ENCODE data around the gene EPAS1. TPM values are rescaled to one million over a fixed set of nuclear protein-coding genes. Genes with fewer than 3 reads are reported as not detected.
"Not testable (repeated sequence)": the region's sequence is repeated elsewhere in the genome, so short reads cannot be mapped to it uniquely, and the experiment has no call there.

Gene EPAS1
- polyA plus RNA-seq, 1 of the 3 experiments (the other 2 are of a cell fraction): 69.2 TPM

DNA sequence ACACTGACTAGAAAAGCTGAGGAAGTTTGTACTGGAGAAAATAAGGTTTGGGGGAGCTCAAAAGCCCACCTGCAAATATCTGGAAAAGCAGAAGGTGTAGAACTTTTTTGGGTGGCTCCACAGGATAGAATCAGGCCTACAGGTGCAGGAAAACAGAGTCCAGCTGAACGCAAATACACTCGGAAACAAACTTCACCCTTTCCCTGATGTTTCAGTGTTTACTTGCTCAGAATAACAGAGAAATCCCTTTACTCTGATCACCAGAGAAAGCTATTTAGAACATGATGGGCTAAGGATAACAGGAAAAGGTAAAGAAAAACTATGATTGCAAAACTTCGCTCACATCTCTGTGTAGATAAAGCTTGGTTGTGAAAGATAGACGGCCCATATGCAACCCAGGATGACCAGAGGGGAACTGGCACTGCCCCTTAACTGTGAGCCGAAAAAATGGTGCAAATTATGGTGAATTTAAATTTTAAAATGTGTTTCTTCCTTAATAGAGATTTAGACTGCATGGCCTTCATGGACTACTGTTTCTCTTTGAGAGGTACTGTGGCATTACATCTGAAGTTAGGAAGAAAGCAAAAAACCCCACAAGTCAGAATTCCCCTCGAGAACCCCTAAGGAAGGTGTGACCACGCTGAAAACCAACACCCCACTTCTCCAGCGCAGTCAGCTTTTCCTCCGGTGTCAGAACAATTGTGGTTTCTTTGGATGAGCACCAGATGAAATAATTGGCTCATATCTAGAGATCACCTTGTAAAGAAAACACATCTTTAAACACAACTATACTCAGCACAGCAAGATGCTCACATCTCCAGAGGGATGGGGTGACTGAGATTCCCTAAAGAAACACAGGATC is 97.7 kb downstream of the EPAS1 start:
- no peaks in the 10 kb centered on the region for H3K9me2 ChIP-seq
- ChIA-PET POLR2A (interaction anchor here (0.6 kb wide), 1 partner anchor 17 kb away, joined by 3 read pairs; no protein-coding TSS in a partner anchor), CTCF (interaction anchor here (1.1 kb wide), 1 partner anchor 36 kb away, joined by 3 read pairs; no protein-coding TSS in a partner anchor)
- no peaks in the 10 kb centered on the region for H3K79me2 ChIP-seq (ENCODE audit: insufficient read depth)
- H2AFZ ChIP-seq (ENCODE audit: low read depth): no peak overlapping the region
- H3K36me3 ChIP-seq (replicated peaks in 1 of 2; ENCODE audit: control insufficient read depth in 1 of 2, insufficient read depth in 2 of 2, low read length in 1 of 2): no peaks in the 10 kb centered on the region
- no peaks in the 10 kb centered on the region; a peak in 2 of 4 replicates for H3K4me1 ChIP-seq (ENCODE audit: control insufficient read depth in 1 of 2, insufficient read depth in 2 of 2, low read depth in 1 of 2, low read length in 1 of 2)
- TF ChIP-seq, protein P1, sequence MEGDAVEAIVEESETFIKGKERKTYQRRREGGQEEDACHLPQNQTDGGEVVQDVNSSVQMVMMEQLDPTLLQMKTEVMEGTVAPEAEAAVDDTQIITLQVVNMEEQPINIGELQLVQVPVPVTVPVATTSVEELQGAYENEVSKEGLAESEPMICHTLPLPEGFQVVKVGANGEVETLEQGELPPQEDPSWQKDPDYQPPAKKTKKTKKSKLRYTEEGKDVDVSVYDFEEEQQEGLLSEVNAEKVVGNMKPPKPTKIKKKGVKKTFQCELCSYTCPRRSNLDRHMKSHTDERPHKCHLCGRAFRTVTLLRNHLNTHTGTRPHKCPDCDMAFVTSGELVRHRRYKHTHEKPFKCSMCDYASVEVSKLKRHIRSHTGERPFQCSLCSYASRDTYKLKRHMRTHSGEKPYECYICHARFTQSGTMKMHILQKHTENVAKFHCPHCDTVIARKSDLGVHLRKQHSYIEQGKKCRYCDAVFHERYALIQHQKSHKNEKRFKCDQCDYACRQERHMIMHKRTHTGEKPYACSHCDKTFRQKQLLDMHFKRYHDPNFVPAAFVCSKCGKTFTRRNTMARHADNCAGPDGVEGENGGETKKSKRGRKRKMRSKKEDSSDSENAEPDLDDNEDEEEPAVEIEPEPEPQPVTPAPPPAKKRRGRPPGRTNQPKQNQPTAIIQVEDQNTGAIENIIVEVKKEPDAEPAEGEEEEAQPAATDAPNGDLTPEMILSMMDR (IDR thresholded peaks at IDR 0.05): no peak
- TF ChIP-seq, protein P2, sequence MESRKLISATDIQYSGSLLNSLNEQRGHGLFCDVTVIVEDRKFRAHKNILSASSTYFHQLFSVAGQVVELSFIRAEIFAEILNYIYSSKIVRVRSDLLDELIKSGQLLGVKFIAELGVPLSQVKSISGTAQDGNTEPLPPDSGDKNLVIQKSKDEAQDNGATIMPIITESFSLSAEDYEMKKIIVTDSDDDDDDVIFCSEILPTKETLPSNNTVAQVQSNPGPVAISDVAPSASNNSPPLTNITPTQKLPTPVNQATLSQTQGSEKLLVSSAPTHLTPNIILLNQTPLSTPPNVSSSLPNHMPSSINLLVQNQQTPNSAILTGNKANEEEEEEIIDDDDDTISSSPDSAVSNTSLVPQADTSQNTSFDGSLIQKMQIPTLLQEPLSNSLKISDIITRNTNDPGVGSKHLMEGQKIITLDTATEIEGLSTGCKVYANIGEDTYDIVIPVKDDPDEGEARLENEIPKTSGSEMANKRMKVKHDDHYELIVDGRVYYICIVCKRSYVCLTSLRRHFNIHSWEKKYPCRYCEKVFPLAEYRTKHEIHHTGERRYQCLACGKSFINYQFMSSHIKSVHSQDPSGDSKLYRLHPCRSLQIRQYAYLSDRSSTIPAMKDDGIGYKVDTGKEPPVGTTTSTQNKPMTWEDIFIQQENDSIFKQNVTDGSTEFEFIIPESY (IDR thresholded peaks at IDR 0.05; ENCODE audit: borderline replicate concordance, low read depth): no peak
- TF ChIP-seq FOXJ3 (CRISPR knock-in tag; IDR thresholded peaks at IDR 0.05) (no peak), YY1 (IDR thresholded peaks at IDR 0.05; ENCODE audit: low read depth) (no peak), EP300 (IDR thresholded peaks at IDR 0.05; ENCODE audit: borderline replicate concordance in 1 of 2, low read depth in 1 of 2, low read length in 1 of 2) (no peak), GATA2 (CRISPR knock-in tag; IDR thresholded peaks at IDR 0.05) (no peak), POLR2AphosphoS5 (IDR thresholded peaks at IDR 0.05; ENCODE audit: low read depth, low read length) (no peak)
- TF ChIP-seq, protein P3, sequence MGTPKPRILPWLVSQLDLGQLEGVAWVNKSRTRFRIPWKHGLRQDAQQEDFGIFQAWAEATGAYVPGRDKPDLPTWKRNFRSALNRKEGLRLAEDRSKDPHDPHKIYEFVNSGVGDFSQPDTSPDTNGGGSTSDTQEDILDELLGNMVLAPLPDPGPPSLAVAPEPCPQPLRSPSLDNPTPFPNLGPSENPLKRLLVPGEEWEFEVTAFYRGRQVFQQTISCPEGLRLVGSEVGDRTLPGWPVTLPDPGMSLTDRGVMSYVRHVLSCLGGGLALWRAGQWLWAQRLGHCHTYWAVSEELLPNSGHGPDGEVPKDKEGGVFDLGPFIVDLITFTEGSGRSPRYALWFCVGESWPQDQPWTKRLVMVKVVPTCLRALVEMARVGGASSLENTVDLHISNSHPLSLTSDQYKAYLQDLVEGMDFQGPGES (IDR thresholded peaks at IDR 0.05; ENCODE audit: low read depth, low read length): no peak
- TF ChIP-seq, protein P4, sequence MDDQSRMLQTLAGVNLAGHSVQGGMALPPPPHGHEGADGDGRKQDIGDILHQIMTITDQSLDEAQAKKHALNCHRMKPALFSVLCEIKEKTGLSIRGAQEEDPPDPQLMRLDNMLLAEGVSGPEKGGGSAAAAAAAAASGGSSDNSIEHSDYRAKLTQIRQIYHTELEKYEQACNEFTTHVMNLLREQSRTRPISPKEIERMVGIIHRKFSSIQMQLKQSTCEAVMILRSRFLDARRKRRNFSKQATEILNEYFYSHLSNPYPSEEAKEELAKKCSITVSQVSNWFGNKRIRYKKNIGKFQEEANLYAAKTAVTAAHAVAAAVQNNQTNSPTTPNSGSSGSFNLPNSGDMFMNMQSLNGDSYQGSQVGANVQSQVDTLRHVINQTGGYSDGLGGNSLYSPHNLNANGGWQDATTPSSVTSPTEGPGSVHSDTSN (IDR thresholded peaks at IDR 0.05): no peak
- TF ChIP-seq, protein P5, sequence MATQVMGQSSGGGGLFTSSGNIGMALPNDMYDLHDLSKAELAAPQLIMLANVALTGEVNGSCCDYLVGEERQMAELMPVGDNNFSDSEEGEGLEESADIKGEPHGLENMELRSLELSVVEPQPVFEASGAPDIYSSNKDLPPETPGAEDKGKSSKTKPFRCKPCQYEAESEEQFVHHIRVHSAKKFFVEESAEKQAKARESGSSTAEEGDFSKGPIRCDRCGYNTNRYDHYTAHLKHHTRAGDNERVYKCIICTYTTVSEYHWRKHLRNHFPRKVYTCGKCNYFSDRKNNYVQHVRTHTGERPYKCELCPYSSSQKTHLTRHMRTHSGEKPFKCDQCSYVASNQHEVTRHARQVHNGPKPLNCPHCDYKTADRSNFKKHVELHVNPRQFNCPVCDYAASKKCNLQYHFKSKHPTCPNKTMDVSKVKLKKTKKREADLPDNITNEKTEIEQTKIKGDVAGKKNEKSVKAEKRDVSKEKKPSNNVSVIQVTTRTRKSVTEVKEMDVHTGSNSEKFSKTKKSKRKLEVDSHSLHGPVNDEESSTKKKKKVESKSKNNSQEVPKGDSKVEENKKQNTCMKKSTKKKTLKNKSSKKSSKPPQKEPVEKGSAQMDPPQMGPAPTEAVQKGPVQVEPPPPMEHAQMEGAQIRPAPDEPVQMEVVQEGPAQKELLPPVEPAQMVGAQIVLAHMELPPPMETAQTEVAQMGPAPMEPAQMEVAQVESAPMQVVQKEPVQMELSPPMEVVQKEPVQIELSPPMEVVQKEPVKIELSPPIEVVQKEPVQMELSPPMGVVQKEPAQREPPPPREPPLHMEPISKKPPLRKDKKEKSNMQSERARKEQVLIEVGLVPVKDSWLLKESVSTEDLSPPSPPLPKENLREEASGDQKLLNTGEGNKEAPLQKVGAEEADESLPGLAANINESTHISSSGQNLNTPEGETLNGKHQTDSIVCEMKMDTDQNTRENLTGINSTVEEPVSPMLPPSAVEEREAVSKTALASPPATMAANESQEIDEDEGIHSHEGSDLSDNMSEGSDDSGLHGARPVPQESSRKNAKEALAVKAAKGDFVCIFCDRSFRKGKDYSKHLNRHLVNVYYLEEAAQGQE (IDR thresholded peaks at IDR 0.05; ENCODE audit: low read depth, low read length): no peak
- WGBS (ENCODE audit: low lambda C conversion rate): 76% methylated on average over 9 of the region's 9 CpGs
- H3K27ac ChIP-seq (ENCODE audit: low read depth in 2 of 2, low read length in 1 of 2): no peak overlapping the region
- no peak overlapping the region for H3K4me3 ChIP-seq (ENCODE audit: low read depth in 2 of 2, low read length in 1 of 2)
- peaks cover 6% of the 10 kb centered on the region; the same call in 1 of the 2 replicates for H3K9me3 ChIP-seq
- no peaks in the 10 kb centered on the region for H3K27me3 ChIP-seq (ENCODE audit: insufficient read depth)
- no peak overlapping the region for H3K4me2 ChIP-seq
- H4K20me1 ChIP-seq (ENCODE audit: insufficient read depth): no peaks in the 10 kb centered on the region
- H3F3A ChIP-seq (replicated peaks; ENCODE audit: insufficient read depth): peaks cover 4% of the 10 kb centered on the region
- no peak for DNase-seq
- H3K9ac ChIP-seq: no peak overlapping the region

DNA sequence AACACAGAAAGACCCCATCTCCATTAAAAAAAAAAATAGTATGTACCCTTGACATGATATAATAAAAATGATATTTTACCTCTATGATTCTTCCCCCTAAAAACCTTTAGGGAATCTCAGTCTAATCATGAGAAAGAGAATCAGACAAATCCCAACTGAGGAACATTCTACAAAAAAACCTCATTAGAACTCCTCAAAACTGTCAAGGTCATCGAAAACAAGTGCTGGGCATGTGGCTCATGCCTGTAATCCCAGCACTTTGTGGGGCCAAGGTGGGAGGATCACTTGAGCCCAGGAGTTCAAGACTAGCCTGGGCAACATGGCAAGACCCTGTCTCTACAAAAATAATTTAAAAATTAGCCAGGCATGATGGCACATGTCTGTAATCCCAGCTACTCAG is 98.5 kb downstream of the EPAS1 start:
- CTCF ChIA-PET: interaction anchor here (0.9 to 2.0 kb wide), 2 partner anchors 65 to 66 kb away, joined by 3 to 5 read pairs; no protein-coding TSS in a partner anchor
- POLR2A ChIA-PET; H4K20me1 ChIP-seq (ENCODE audit: insufficient read depth); H3K4me2 ChIP-seq; H3K27ac ChIP-seq (ENCODE audit: low read depth in 2 of 2, low read length in 1 of 2); H3K9ac ChIP-seq; H3K4me3 ChIP-seq (ENCODE audit: low read depth in 2 of 2, low read length in 1 of 2); H2AFZ ChIP-seq (ENCODE audit: low read depth); H3F3A ChIP-seq (replicated peaks; ENCODE audit: insufficient read depth); H3K79me2 ChIP-seq (ENCODE audit: insufficient read depth); H3K4me1 ChIP-seq (ENCODE audit: control insufficient read depth in 1 of 2, insufficient read depth in 2 of 2, low read depth in 1 of 2, low read length in 1 of 2); H3K36me3 ChIP-seq (replicated peaks in 1 of 2; ENCODE audit: control insufficient read depth in 1 of 2, insufficient read depth in 2 of 2, low read length in 1 of 2); H3K9me3 ChIP-seq; H3K27me3 ChIP-seq (ENCODE audit: insufficient read depth); DNase-seq; H3K9me2 ChIP-seq: not testable (repeated sequence)
- 75% methylated on average over 1 of the region's 1 CpG for WGBS (ENCODE audit: low lambda C conversion rate)
